ENCODE data around the gene SMAGP.

DNA sequence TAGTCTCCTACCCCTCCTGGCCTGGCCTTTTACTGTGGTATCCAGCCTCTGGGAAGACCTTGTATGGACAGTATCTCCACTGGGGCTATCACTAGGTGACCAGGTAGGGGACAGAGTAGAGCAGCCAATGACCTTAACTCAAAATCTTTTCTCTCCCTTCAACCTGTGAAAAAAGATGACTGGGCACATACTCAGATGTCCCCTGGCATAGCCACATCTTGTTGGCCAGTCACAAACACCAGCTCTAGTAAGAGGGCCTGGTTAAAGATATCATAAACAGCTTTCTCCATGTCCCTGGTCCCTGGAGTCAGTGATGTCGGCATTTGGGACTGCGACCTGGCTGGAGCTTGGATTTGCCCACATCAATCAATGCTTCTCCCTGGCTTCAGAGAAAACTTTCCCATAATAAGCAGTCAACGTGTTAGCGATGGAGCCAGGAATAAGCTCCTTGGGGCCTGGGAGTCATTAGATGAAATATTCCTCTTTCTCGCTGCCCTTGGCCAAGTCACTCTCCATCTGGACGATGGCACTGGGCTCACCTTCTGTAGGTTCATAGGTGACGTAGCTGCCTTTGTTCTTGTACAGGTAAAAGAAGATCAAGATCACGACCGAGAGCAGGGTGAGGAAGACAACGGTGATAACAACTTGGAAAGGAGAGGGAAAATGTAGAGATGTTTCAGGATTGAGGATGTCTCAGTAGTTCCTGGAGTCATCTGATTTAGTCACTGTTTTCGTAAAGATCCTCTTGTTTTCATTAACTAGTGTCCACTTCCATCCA lies 24.6 kb downstream of the SMAGP start:
- TF ChIP-seq, protein P1, sequence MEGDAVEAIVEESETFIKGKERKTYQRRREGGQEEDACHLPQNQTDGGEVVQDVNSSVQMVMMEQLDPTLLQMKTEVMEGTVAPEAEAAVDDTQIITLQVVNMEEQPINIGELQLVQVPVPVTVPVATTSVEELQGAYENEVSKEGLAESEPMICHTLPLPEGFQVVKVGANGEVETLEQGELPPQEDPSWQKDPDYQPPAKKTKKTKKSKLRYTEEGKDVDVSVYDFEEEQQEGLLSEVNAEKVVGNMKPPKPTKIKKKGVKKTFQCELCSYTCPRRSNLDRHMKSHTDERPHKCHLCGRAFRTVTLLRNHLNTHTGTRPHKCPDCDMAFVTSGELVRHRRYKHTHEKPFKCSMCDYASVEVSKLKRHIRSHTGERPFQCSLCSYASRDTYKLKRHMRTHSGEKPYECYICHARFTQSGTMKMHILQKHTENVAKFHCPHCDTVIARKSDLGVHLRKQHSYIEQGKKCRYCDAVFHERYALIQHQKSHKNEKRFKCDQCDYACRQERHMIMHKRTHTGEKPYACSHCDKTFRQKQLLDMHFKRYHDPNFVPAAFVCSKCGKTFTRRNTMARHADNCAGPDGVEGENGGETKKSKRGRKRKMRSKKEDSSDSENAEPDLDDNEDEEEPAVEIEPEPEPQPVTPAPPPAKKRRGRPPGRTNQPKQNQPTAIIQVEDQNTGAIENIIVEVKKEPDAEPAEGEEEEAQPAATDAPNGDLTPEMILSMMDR (IDR thresholded peaks at IDR 0.05 in 4 of 5, conservative IDR thresholded peaks at IDR 0.05 in 1 of 5) = no peak
- TF ChIP-seq POLR2A (IDR thresholded peaks at IDR 0.05) = no peak

Data from gastrocnemius medialis (tissue), 4 donors.